DMS53 (cell line): ENCODE data around the gene COL18A1.

ENCODE experiments used
- DNase-seq: peaks from one replicate; lab custom pipeline; 2025; lab: John Stamatoyannopoulos, UW

COL18A1 gene

DNA sequence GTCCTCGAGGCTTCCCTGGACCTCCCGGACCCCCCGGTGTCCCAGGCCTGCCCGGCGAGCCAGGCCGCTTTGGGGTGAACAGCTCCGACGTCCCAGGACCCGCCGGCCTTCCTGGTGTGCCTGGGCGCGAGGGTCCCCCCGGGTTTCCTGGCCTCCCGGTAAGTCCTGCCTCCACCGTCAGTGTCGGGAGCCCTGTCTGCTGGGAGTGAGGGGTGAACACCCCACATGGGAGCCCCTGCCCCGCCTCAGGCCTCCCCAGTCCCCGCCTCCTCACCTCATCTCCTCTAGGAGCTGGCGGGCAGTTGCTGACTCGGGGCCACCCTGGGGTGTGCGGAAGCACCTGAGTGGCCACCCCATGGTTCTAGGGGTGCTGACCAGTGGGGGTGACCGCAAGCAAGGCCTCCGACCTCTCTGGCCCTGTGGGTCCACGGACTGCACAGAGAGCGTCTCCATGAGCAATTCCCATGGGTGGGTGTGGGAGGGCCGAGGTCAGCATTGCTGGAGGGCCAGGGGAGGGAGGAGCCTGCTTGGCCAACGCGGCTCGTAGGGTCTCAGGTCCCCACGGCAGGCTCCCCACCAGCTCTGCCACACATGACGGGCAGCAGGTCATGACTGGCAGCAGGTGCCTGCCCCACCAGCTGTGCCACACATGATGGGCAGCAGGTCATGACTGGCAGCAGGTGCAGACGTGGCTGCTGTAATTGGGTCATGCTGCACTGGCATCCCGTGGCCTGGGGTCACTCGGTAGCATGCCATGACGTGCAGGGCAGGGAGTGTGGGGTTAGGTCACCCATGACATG, 75.9 kb downstream of the COL18A1 start:
- DNase-seq = no peak

DNA sequence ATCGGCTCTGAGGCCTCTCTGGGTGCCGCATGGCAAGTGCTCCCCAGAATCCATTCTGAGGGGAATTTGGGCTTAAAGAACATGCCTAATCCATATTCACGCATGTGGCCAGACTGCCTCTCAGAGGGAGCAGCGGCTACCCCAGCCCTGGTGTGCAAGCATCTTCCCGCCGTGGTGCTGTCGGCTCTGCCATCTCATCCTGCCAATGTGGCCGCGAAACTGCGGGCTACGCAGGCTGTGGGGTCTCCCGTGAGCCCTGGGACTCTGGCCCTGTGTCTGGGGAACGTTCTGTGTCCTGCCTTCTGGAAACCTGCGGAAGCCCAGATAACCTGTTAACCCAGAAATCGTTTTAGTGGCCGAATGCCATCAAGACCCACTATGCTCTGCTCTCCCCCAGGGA, 76.6 kb downstream of the COL18A1 start:
- DNase-seq = no peak

DNA sequence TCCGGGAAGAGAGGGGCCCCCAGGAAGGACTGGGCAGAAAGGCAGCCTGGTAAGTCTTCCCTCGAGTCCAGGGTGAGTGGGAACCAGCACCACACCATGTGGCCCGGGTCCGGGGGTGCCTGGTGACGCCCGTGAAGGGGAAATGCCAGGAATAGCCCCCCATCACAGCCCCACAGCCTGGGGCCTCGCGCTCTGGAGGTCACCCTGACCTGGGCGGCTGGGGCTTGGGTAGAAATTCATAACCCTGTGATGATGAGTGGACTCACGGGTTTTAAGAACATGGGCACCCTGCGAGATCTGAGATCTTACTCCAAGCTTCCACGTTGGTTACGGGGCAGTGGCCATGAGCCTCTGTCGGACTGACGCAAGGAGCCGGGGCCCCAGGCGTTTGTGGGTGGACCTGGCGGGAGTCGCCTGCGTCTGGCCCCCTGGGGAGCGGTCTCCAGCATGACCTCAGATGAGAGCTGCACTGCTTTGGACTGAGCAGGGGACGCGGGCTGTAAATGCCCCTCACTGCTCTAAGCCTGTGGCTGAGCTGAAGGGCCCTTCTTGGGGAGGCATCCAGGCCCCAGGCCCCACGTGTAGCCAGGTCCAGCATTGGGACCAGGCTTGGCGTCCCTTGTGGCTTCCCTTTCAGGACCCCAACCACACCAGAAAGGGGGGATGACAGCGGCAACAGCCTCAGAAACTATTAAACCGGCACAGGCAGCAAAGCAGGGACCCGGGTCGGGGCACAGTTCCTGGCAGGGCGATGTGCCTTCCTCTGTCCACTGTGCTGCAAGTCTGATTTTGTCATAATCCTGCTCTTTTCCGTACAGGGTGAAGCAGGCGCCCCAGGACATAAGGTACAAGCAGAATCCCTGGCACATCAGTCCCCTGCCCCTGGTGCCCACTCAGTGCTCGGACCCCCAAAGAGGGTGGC, 77.3 kb downstream of the COL18A1 start:
- no peak for DNase-seq

DNA sequence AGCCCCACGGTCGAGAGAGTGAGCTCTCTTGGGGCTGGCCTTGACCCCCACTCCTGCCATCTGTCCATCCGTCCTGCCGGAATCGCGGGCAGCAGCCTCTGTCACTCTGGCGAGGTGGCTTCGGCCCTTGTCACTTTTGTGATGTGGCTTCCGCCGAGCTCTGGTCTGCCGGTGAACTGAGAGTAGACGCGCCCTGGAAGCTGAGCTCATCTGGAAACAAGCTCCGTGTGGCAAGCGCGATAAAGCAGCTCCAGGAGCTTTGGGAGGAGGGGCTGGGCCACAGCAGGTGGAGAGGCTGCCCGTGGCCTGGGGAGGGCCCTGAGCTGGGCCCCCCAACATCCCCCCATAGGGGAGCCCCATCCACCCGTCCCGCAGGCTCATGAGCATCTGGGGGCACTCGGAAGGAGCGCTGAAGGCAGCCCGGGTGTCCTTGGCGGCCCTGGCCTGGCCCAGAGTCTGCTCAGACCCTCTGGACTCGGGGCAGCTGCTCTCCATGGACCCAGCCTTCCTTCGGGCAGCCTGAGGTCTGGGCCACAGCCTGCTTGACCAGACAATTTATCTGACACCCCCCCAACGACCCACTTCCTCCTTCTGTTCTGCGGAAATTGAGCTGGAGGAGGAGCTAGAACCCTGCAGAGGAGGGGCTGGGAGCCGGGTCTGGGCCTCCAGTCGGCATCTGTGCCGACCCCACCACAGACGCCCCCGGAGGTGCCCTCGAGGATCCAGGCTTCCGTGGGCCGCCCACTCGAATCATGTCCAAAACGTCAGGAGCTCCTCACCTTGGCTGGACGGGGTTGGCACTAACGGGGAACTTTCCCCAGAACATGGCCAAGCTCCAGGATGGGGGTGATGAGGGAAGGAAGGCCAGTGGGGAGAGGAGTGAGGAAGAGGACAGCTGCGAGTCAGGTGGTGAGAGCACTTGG, 78.2 kb downstream of the COL18A1 start:
- no peak for DNase-seq

DNA sequence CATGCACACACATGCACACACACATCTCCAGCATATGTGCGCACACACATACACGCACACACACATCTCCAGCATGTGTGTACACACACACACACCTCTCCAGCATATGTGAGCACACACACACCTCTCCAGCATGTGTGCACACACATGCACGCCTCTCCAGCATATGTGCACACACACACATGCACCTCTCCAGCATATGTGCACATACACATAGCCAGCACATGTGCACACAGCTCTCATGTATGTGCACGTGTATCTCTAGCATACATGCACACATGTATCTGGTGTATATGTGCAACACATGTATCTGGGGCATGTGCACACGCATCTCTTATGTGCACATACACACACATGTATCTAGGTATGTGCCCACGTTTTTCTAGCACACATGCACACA, 79.4 kb downstream of the COL18A1 start:
- no peak for DNase-seq

DNA sequence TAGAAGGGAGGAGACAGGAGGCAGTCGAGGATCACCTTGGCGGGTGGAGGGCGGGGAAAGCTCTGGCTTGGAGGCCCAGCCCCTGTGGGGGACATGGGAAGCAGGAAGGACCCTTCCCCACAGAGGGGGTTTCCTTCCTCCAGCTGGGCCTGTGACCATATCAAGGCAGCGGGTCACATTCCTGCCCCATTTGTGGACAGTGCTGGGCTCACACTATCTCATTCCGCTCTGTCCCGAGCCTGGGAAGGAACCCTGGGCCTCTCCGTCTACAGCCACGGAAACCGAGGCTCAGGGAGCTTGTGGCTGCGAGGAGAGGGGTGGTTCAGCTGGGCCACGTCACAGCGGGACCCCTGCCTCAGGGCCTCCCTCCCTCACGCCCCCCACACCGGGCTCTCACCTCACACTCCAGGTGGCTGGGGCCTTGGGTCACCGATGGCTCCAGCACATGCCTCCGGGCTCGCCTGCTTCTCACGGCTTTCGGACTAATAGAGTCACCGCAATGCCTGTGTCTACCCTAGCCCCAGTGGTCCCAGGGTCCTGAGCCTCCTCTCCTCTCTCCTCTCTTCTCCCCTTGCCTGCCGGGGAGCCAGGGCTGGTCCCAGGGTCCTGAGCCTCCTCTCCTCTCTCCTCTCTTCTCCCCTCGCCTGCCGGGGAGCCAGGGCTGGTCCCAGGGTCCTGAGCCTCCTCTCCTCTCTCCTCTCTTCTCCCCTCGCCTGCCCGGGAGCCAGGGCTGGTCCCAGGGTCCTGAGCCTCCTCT, 80.9 kb downstream of the COL18A1 start:
- DNase-seq = no peak

DNA sequence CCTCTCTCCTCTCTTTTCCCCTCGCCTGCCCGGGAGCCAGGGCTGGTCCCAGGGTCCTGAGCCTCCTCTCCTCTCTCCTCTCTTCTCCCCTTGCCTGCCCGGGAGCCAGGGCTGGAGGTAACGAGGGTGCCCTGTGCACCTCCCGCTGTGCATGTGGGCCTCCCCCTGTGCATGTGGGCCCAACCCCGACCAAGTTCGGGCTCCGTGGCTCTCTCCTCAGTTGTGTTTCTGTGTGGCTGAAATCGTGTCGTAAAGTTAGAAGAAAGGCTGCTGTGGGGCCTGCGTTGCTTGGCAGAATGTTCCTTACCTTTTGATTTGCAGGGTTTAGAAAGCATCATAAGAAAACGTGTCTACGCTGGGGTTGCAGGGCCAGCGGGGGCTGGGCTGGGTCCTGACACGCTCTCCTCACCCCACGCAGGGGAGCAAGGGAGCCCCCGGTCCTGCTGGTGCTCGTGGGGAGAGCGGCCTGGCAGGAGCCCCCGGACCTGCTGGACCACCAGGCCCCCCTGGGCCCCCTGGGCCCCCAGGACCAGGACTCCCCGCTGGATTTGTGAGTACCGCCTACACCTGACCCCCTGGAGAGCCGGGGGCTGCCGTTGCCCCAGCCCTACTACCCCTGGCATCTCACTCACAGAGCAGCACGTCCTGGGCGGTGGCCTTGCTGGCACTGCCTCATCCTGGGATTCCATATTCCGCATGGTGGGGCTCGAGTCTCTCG, 81.6 kb downstream of the COL18A1 start:
- DNase-seq = no peak

DNA sequence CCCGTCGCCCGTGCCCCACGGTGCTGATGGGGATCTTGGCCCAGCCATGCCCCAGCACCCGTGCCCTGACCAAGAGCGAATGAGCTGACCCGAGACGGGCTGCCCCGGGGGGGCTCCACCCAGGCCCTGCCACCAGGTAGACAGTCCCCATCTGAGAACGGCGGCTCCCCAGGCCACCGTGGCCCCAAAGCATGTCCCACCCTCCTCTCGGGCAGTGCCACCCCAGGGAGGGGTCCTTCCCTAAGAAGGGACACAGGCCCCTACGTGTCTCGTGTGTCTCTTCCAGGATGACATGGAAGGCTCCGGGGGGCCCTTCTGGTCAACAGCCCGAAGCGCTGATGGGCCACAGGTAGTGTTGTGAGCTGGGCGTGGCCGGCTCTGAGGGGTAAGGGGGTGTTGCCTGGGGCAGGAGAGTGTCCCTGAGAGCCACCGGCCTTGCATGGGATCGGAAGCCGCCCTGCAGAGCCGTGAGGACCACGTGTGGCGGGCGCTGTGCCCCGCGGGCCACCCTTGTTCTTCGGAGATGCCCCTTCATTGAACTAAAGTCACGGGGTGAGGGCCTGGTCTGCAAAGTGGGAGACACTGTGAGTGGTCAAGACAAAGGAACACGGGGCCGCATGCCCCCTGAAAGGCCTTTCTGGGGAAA, 82.3 kb downstream of the COL18A1 start:
- DNase-seq = no peak

DNA sequence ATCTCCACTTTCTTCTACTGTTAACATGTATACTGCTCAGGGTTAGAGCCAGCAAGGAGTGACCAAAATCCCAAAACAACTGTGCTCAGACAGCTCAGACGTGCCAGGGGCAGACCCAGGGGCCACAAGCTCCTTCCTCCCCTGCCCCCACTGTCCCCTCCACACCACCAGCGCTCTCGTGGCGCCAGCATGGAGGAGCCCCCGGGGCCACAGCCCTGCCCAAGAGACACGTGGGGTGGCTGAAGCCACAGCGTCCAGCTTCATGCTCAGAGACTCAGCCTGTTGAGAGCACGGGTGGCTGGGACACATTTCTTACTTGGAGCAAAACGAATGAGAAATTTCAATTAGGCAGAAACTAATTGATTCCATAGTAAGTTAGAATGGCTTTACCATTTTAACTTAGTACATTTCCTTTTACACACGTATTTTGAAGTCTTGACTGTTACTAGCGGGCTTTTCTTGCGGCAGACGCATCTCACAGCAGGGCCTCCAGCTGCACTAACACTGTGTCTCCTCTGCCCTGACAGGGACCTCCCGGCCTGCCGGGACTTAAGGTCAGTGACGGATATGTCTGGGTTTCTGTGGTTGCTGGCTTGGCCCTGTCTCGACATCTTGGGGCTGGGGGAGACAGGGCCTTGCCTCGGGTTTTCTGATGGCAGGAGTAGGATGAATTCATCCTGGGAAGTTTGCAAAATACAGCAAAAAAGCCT, 83.1 kb downstream of the COL18A1 start:
- no peak for DNase-seq

DNA sequence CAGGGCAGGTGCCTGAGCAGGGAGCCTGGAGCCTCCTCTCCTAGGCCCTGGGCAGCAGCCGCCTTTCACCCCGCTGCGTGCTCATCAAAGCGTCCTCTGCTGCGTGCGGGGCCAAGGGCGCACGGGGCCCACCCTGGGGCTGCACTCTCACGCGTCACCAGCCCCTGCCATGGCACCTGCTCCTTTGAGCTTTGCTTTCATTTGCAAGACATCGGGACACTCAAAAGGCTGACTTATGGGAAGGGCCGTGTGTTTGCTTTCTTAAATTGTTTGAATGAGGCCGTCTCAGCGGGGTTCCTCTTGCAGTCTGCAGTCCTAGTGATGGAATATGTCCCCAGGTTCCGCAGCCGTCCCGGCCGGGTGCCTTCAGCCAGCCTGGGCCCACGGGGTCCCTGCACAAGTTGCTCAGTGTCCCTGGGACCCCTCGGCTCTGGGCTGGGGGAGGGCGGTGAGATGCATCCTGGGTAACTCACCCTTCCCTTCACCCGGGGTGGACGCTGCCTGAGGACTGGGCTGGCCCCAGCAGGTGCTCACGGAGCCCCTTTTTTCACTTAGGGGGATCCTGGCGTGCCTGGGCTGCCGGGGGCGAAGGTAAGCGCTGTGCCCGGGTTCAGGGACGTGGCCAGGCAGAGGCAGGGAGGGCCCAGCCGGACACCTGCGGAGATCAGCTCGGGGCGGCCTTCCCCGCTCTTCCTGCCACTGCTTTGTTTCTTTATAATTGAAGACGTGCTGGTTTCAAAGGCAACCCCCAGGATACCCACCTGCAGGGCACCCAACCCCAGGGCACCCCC, 84.2 kb downstream of the COL18A1 start:
- DNase-seq = no peak

DNA sequence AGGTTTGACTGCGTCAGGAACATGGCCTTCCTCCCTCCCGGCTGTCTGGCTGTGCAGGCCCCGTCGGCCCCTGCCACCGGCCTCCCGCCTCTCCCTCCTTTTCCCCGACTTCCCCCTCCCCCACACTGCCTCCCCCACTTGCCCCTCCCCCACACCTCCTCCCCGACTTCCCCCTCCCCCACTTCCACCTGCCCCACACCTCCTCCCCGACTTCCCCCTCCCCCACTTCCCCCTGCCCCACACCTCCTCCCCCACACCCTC, 84.7 kb downstream of the COL18A1 start:
- DNase-seq = no peak

DNA sequence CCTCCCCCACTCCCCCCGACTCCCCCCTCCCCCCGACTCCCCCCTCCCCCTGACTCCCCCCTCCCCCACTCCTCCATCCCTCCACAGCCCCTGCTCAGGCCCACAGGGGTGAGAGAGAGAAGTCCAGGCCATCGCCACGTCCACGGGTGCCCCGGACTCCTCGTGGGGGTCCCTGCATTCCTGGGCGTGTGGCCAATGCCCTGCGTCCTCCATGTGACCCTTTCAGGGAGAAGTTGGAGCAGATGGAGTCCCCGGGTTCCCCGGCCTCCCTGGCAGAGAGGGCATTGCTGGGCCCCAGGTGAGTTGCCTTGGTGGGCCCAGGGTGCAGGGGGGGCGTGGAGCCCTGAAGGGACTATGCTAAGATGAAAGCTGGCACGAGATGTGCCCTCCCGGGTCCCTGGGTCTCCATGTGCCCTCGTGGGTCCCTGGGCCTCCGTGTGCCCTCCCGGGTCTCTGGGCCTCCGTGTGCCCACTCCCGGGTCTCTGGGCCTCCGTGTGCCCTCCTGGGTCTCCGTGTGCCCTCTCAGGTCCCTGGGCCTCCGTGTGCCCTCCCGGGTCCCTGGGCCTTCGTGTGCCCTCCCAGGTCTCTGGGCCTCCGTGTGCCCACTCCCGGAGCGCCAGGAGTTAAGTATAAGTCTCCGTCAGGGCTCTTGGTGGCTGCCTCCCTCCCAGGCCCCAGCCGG, 85.2 kb downstream of the COL18A1 start:
- no peak for DNase-seq

DNA sequence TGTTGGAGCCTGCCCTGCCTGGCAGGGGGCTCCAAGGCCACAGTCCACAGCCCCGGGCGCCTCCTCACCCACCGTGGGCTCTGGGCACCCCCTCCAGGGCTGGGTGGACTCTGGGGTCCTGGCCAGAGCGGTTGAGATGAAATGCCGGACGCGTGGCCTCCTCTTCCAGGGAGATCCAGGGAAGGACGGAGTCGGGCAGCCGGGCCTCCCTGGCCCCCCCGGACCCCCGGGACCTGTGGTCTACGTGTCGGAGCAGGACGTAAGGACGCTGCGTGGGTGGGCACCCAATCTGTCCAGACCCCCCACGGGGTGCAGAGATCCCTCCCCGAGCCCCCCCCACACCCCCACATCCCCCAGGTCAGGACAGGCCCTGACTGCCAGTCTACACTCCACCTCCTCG, 86.1 kb downstream of the COL18A1 start:
- no peak for DNase-seq

DNA sequence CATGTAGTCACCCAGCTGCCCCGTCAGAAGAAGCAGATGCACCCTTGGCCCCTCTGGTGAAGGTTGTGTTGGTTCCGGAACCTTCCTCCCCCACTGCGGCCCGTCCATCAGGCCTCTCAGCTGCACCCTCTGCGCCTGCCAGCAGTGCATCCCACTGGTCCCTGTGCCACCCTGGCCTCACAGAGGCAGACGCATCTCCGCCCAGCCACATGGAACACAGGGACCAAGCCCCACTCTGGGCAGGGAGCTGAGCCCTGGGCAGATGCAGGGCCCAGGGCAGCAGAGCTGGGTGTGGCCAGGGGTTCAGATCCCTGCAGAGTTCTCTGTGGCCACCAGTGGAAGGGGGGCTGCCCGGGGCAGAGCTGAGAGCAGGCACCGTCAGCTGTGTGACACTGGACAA, 86.7 kb downstream of the COL18A1 start:
- DNase-seq = no peak

DNA sequence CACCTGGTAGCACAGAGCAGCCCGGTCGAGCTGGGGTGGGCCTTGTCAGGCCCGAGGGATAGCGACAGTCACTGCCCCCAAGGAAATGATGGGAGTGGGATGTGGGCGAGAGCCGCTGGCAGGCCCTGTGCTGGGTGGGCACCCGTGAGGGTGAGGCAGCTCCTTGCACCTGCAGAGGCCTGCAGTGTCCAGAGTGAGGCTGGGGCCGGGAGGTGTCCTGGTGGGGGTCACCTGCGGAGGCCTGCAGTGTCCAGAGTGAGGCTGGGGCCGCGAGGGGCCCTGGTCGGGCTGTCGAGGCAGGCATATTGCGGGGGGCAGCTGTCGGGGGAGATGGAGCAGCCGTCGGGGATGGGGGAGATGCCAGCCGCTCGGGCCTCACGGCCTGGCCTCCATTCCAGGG, 87.8 kb downstream of the COL18A1 start:
- no peak for DNase-seq

DNA sequence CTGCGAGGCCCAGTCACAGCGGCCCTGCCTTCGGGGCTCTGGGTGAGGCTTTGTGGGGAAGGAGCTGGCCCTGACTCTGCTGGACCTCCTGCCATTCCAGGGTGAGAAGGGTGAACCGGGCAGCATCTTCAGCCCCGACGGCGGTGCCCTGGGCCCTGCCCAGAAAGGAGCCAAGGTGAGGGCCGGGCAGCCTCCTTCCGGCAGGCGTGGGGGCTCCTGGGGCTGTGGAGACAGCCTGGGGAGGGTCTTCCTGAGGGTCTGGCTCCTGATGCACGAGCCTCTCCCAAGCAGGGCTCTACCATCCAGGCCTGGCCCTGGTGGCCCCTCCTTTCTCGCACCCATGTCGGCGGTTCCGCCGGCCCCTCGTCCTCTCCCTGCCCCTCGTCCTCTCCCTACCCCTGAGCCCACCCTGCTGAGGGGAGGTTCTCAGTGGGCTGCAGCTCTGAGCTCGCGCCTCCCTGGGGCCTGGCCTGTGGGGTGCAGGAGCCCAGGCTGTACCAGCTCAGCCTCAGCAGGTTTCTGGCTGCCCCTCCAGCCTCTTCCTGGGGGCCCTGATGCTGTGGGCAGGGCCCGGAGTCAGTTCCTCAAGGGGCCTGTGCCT, 88.5 kb downstream of the COL18A1 start:
- DNase-seq = no peak

DNA sequence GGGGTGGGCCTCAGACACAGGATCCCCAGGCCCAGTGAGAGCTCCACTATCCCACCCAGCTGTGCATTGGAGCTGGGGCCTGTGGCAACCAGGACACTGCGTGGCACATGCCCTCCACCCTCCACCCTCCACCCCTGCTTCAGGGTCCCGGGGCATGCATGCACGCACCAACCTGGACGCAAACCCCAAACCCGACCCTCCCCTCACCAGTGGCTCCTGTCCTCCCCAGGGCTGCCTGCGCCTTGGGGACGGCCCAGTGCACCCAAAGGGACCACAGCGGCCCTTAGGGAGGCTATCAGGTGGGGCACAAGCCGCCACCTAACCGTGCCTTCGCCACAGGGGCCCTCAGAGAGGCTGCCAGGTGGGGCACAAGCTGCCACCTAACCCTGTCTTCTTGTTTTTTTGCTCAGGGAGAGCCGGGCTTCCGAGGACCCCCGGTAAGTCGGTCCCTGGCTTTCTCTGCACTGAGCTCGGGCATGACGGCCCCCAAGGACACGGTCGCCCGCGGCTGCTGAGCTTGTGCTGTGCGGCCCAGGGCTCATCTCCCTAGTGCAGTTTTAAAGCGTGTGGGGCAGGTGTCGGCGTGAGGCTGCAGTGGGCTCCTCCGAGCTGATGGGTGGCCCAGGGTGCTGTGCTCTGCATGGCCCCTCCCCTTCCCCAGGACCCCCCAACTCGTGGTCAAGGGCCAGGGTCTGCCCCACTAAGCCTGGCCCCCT, 89.3 kb downstream of the COL18A1 start:
- no peak for DNase-seq
